SK-N-MC (cell line): ENCODE data around the gene ALG6.

Source experiments
- EZH2 ChIP-seq: fragments of 200-600 bp; sonication (generic); IDR thresholded peaks from one replicate; pipeline ENCODE4 v1.6.1; 2017; ENCODE audit warnings: antibody characterized with exemption
- POLR2AphosphoS5 ChIP-seq: IDR thresholded peaks from 2 replicates; pipeline ENCODE4 v1.6.1; 2012; ENCODE audit warnings: mild to moderate bottlenecking, low read depth, low read length, borderline replicate concordance

DNA sequence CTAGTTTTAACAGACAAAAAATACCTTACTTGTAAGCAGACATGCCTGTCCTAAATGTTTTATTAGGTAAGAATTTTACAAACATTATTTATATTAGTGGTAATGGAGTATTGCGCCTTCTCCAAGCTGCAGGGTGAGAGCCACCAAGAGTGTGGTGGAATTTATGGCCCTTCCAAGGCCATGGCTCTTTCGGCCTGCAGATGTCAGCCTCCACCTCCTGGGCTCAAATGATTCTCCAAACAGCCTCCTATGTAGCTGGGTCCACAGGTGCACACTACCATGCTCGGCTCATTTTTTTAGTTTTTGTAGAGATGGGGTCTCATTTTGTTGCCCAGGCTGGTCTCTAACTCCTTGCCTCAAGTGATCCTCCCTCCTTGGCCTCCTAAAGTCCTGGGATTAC is 99.3 kb downstream of the ALG6 start:
- TF ChIP-seq EZH2 (no peak), POLR2AphosphoS5 (no peak)
